MCF 10A (cell line): Measurements from ENCODE around the gene KCNIP3. TPM values are rescaled to one million over a fixed set of nuclear protein-coding genes. Genes with fewer than 3 reads are reported as not detected.

Experiments
- BruUV-seq: library from RNA; stranded (reverse); fragments of 400-500 nt; replicated peaks from 2 replicates; lab custom pipeline; 2021; lab: Mats Ljungman, UMichigan
- CTCF ChIA-PET: fragments of 300-600 bp; sonication (Branson Sonifier 250); formaldehyde crosslinking; extraction: SDS; loops from one replicate; lab custom pipeline; 2021; ENCODE audit warnings: antibody characterized with exemption, inconsistent platforms; lab: Yijun Ruan, JAX
- POLR2A ChIA-PET: fragments of 300-600, 350-650 bp; sonication (Branson Sonifier 250); formaldehyde crosslinking; extraction: SDS; loops from one replicate; lab custom pipeline; 2020; ENCODE audit warnings: antibody characterized with exemption, inconsistent platforms; lab: Yijun Ruan, JAX
- DNase-seq: peaks from one replicate; pipeline ENCODE4 v3.0.0-alpha.2; 2018; ENCODE audit not compliant: unreplicated experiment
- H3K27ac Mint-ChIP-seq: one replicate; pipeline ENCODE4 v1.8.0; 2022; ENCODE audit warnings: mild to moderate bottlenecking, low read depth, mixed read lengths; ENCODE audit not compliant: unreplicated experiment
- H3K27me3 Mint-ChIP-seq: one replicate; pipeline ENCODE4 v1.8.0; 2022; ENCODE audit warnings: mixed read lengths; ENCODE audit not compliant: insufficient read depth, unreplicated experiment
- H3K36me3 Mint-ChIP-seq: one replicate; pipeline ENCODE4 v1.8.0; 2022; ENCODE audit warnings: mild to moderate bottlenecking, moderate library complexity, mixed read lengths; ENCODE audit not compliant: insufficient read depth, unreplicated experiment
- H3K4me1 Mint-ChIP-seq: one replicate; pipeline ENCODE4 v1.8.0; 2022; ENCODE audit warnings: mixed read lengths; ENCODE audit not compliant: insufficient read depth, unreplicated experiment
- H3K4me3 Mint-ChIP-seq: one replicate; pipeline ENCODE4 v1.8.0; 2022; ENCODE audit warnings: mild to moderate bottlenecking, moderate library complexity, mixed read lengths; ENCODE audit not compliant: unreplicated experiment
- H3K9me3 Mint-ChIP-seq: one replicate; pipeline ENCODE4 v1.8.0; 2022; ENCODE audit warnings: mixed read lengths; ENCODE audit not compliant: unreplicated experiment
- intact Hi-C: fragments of 100-400 bp; cut with micrococcal nuclease; formaldehyde crosslinking; loops from 2 replicates; pipeline ENCODE4 v1.14.1; 2022
- total RNA-seq: library from RNA; stranded (reverse); gene quantifications from 2 replicates; pipeline ENCODE4 v1.2.3, GENCODE V29; 2022
- TF ChIP-seq, protein P1 (sequence below): fragments of 200-600 bp; IDR thresholded peaks from one replicate; pipeline ENCODE4 v1.8.0; 2022; ENCODE audit warnings: antibody characterized with exemption, mild to moderate bottlenecking; ENCODE audit not compliant: unreplicated experiment

The KCNIP3 gene
- total RNA-seq, 1 experiment from 2014 or later = 15.6 TPM

DNA sequence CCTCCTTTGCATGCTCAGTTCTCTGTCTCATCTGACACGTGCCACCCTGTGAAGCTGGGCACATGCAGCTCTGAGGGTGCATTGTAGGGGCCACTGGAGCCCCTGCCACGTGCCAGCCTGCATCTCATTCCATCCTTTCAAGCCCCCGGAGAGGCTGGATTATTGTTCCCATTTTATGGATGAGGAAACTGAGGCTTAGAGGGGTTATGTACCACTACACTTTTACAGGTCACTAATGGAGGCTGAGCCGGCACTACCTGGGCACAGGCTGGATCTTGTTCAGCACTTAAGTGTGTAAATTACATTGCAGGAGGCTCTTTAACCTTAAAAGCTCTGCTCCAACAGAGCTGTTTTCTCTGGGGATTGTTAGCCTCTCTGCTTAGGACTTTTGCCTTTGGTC is 47.5 kb downstream of the KCNIP3 start:
- CTCF ChIA-PET = interaction anchor here (0.5 to 3.5 kb wide), 34 partner anchors 10 to 1661 kb away, joined by 3 to 62 read pairs (median 5); partner anchors contain the start of gene FAHD2A
- TF ChIP-seq, protein P1, sequence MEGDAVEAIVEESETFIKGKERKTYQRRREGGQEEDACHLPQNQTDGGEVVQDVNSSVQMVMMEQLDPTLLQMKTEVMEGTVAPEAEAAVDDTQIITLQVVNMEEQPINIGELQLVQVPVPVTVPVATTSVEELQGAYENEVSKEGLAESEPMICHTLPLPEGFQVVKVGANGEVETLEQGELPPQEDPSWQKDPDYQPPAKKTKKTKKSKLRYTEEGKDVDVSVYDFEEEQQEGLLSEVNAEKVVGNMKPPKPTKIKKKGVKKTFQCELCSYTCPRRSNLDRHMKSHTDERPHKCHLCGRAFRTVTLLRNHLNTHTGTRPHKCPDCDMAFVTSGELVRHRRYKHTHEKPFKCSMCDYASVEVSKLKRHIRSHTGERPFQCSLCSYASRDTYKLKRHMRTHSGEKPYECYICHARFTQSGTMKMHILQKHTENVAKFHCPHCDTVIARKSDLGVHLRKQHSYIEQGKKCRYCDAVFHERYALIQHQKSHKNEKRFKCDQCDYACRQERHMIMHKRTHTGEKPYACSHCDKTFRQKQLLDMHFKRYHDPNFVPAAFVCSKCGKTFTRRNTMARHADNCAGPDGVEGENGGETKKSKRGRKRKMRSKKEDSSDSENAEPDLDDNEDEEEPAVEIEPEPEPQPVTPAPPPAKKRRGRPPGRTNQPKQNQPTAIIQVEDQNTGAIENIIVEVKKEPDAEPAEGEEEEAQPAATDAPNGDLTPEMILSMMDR = no peak
- POLR2A ChIA-PET = interaction anchor here (0.6 to 4.3 kb wide), 8 partner anchors 10 to 222 kb away, joined by 3 to 49 read pairs (median 6); partner anchors contain the start of gene FAHD2A
- intact Hi-C loops = loop anchor here (1.0 to 5.0 kb wide), 5 partner anchors 10 to 383 kb away; partner anchors contain the start of gene FAHD2A
- no peak overlapping the region for H3K4me3 Mint-ChIP-seq
- H3K36me3 Mint-ChIP-seq = no peaks in the 10 kb centered on the region
- H3K4me1 Mint-ChIP-seq = peaks cover 24% of the 10 kb centered on the region
- no peak overlapping the region for H3K27ac Mint-ChIP-seq
- no peak for DNase-seq
- H3K9me3 Mint-ChIP-seq = no peaks in the 10 kb centered on the region
- BruUV-seq = no TSS peak
- H3K27me3 Mint-ChIP-seq = no peaks in the 10 kb centered on the region

DNA sequence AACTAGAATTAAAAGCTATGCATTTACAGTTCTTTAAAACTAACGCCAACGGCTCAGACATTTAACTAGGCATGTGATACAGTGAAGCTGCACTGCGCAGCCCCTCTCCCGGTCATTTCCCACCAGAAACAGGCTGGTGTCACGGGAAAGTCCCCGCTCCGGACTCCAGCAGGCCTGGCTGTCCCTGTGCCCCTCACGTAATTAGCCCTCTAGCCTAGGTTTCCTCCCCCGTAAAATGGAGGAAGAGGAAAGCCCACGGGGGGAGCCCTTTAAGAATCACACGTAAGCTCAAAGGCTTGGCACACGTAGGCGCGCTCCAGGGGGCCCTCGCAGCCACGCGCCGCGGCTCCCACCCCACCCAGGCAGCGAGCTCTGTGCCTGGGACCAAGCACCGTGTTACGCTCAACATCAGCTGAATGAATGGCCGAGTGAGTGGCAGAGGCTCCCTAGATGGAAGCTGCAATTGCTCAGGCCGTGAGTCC is 48.0 kb downstream of the KCNIP3 start:
- Mint-ChIP-seq H3K27ac (no peak overlapping the region), H3K4me1 (peaks cover 24% of the 10 kb centered on the region), H3K4me3 (peak overlapping the region; percentile 84), H3K36me3 (no peaks in the 10 kb centered on the region), H3K27me3 (no peaks in the 10 kb centered on the region), H3K9me3 (no peaks in the 10 kb centered on the region)
- no peak for DNase-seq
- CTCF ChIA-PET = interaction anchor here (0.5 to 3.5 kb wide), 45 partner anchors 9 to 1660 kb away, joined by 3 to 62 read pairs (median 5); partner anchors contain the start of genes FAHD2A and MRPS5
- BruUV-seq = no TSS peak
- TF ChIP-seq, protein P1 = no peak
- intact Hi-C loops = loop anchor here (1.0 to 5.0 kb wide), 4 partner anchors 11 to 382 kb away; partner anchors contain the start of gene FAHD2A
- POLR2A ChIA-PET = interaction anchor here (0.6 to 4.3 kb wide), 11 partner anchors 11 to 223 kb away, joined by 3 to 49 read pairs (median 6); partner anchors contain the start of gene FAHD2A

DNA sequence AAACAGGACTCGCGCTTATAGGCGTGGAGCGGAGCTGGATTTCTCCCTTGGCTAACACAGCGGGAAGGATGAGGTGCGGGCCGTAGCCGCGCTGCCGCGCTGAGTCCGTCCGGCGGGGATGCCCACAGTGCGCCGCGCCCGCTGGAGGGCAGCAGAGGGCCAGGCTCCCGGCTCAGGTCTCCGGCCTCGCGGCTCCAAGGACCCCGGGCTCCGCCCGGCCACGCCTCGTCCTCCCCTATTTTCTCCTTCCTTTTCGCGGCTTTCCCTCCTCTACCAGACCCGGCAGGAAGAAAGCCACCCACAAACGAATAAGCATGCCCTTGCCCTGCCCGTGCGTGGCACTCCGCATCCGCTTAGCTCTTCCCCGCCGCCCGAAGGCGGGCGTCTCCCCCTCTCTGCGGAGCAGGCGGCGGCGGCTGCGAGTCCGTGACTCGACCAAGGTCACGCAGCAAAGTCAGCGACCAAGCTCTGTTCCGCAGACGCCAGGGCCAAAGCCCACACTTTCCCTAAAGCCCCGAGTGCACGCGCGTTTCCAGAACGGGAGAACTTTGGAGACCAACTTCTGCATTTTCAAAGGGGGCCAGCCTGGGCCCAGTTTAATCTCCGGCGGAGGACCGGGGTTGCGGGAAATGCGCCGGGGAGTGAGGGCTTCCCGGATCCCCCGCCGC is 48.5 kb downstream of the KCNIP3 start:
- POLR2A ChIA-PET = interaction anchor here (0.6 to 4.3 kb wide), 16 partner anchors 11 to 223 kb away, joined by 3 to 49 read pairs (median 4); partner anchors contain the start of genes FAHD2A and PROM2
- peaks cover 24% of the 10 kb centered on the region for H3K4me1 Mint-ChIP-seq
- TF ChIP-seq, protein P1 = peak; percentile 91
- peak overlapping the region; percentile 84 for H3K4me3 Mint-ChIP-seq
- peak; percentile 84 for DNase-seq
- CTCF ChIA-PET = interaction anchor here (0.5 to 3.5 kb wide), 48 partner anchors 9 to 1660 kb away, joined by 3 to 62 read pairs (median 4); partner anchors contain the start of genes FAHD2A and MRPS5
- H3K27me3 Mint-ChIP-seq = no peaks in the 10 kb centered on the region
- no peaks in the 10 kb centered on the region for H3K9me3 Mint-ChIP-seq
- intact Hi-C loops = loop anchor here (1.0 to 5.0 kb wide), 4 partner anchors 11 to 382 kb away; partner anchors contain the start of gene FAHD2A
- BruUV-seq = no TSS peak
- H3K36me3 Mint-ChIP-seq = no peaks in the 10 kb centered on the region
- peak overlapping the region; percentile 53 for H3K27ac Mint-ChIP-seq
